ENCODE data around the gene RMND5A.

The RMND5A gene

DNA sequence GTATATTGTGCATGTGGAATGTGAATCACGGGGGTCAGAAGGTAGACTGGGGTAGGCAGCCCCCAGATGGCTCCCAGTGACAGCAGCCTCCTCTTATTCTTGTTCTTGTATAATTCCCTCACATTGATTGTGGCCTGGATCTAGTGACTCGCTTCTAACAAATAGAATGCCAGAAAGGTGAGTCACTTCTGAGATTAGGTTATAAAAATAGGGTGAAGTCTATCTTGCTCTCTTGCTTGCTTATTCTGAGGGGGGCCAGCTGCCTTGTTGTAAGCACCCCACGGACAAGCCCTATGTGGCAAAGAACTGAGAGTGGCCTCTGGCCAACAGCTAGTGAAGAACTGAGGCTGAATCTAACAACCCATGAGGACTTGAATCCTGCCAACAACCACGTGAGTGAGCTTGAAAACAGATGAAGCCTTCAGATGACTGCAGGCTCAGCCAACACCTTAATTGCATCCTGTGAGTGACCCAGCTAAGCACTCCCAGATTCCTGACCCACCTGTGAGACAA is 15.6 kb upstream of the RMND5A start:
- TF ChIP-seq FOXM1 (IDR thresholded peaks at IDR 0.05; ENCODE audit: borderline replicate concordance, low read depth) = no peak
- TF ChIP-seq, protein P1, sequence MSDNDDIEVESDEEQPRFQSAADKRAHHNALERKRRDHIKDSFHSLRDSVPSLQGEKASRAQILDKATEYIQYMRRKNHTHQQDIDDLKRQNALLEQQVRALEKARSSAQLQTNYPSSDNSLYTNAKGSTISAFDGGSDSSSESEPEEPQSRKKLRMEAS (IDR thresholded peaks at IDR 0.05) = peak; percentile 72
- no peak for TF ChIP-seq CEBPB (IDR thresholded peaks at IDR 0.05)
- TF ChIP-seq TEAD4 (IDR thresholded peaks at IDR 0.05) = peak; percentile 62
- TF ChIP-seq TCF12 (IDR thresholded peaks at IDR 0.05; ENCODE audit: low read depth) = 0 out of 2 replicates have a peak, but pooled peaks have one; percentile 57
- peak; percentile 59 for TF ChIP-seq USF1 (IDR thresholded peaks at IDR 0.05)

- TF ChIP-seq REST (IDR thresholded peaks at IDR 0.05; ENCODE audit: low read depth) = no peak
- no peak for TF ChIP-seq USF1 (IDR thresholded peaks at IDR 0.05)
- TF ChIP-seq ZBTB7A (IDR thresholded peaks at IDR 0.05; ENCODE audit: low read depth) = no peak
- TF ChIP-seq FOXM1 (IDR thresholded peaks at IDR 0.05; ENCODE audit: borderline replicate concordance, low read depth) = no peak
- TF ChIP-seq EGR1 (IDR thresholded peaks at IDR 0.05) = no peak
- no peak for TF ChIP-seq TEAD4 (IDR thresholded peaks at IDR 0.05)
- no peak for TF ChIP-seq CREB1 (IDR thresholded peaks at IDR 0.05; ENCODE audit: low read depth)
- no peak for TF ChIP-seq YY1 (IDR thresholded peaks at IDR 0.05; ENCODE audit: low read depth)
- TF ChIP-seq TAF1 (IDR thresholded peaks at IDR 0.05; ENCODE audit: low read depth) = no peak
These were observed 13.9 kb upstream of the RMND5A start for GRCh38 chr2:86706220-86706619.

DNA sequence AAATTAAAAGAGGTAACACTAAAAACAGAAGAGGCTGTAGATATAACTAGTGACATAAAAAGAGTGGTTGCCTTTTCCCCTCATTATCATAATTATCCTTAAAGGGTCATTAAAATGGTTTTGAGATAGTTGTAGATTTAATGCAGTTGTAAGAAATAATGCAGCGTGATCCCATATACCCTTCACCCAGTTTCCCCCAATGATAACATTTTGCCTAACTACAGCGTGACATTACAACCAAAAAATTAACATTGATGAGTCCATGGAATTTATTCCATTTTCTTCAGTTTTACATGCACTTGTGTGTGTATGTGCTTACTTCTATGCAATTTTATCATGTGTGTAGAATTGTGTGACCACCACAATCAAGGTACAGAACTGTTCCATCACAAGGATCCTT is 13.2 kb upstream of the RMND5A start:
- TF ChIP-seq CEBPB (IDR thresholded peaks at IDR 0.05) (no peak), FOXM1 (IDR thresholded peaks at IDR 0.05; ENCODE audit: borderline replicate concordance, low read depth) (no peak), EGR1 (IDR thresholded peaks at IDR 0.05) (no peak), TEAD4 (IDR thresholded peaks at IDR 0.05) (no peak), USF1 (IDR thresholded peaks at IDR 0.05) (no peak), TCF12 (IDR thresholded peaks at IDR 0.05; ENCODE audit: low read depth) (no peak), ZBTB7A (IDR thresholded peaks at IDR 0.05; ENCODE audit: low read depth) (no peak), EP300 (IDR thresholded peaks at IDR 0.05; ENCODE audit: borderline replicate concordance) (no peak), TAF1 (IDR thresholded peaks at IDR 0.05; ENCODE audit: low read depth) (no peak), YY1 (IDR thresholded peaks at IDR 0.05; ENCODE audit: low read depth) (no peak), REST (IDR thresholded peaks at IDR 0.05; ENCODE audit: low read depth) (no peak), RAD21 (IDR thresholded peaks at IDR 0.05; ENCODE audit: low read depth) (no peak)

GRCh38 chr2:86720540-86721320 is 639 bp downstream of the RMND5A start:
- 0 out of 2 replicates have a peak, but pooled peaks have one; percentile 42 for TF ChIP-seq USF1 (IDR thresholded peaks at IDR 0.05)
- TF ChIP-seq ZBTB7A (IDR thresholded peaks at IDR 0.05; ENCODE audit: low read depth) = 0 out of 2 replicates have a peak, but pooled peaks have one; percentile 31

DNA sequence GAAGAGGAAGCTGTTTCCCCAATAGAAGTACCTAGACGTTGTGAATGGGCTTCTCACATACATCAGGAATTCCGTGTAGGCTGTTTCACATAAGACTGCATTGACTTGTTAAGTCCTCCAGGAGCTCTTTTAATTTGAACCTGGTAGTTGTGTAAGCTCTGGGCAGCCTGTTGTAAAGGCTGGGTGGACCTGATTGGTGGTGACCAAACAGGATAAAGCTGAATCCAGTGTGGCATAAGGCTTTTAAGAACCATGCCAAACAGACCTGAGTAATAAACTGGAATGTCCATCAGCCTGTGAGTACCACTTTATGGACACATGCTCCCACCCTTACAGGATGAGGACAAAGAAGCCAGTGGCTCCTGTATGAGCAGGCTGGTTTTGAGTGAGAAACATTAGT is 24.1 kb downstream of the RMND5A start:
- TF ChIP-seq REST (IDR thresholded peaks at IDR 0.05; ENCODE audit: low read depth) (no peak), CEBPB (IDR thresholded peaks at IDR 0.05) (no peak), RAD21 (IDR thresholded peaks at IDR 0.05; ENCODE audit: low read depth) (no peak), EGR1 (IDR thresholded peaks at IDR 0.05) (no peak), YY1 (IDR thresholded peaks at IDR 0.05; ENCODE audit: low read depth) (no peak), TCF12 (IDR thresholded peaks at IDR 0.05; ENCODE audit: low read depth) (no peak), FOXM1 (IDR thresholded peaks at IDR 0.05; ENCODE audit: borderline replicate concordance, low read depth) (no peak), EP300 (IDR thresholded peaks at IDR 0.05; ENCODE audit: borderline replicate concordance) (no peak), TEAD4 (IDR thresholded peaks at IDR 0.05) (no peak)
- TF ChIP-seq, protein P1 (IDR thresholded peaks at IDR 0.05) = no peak
